CD4-positive, CD25-positive, alpha-beta regulatory T cell (primary cell): ENCODE data around the gene CIAO2A. TPM values are rescaled to one million over a fixed set of nuclear protein-coding genes. Genes with fewer than 3 reads are reported as not detected.
A peak's percentile ranks its signal among the peaks of the same experiment; 100 is the strongest.

ENCODE experiments used
- ATAC-seq, 2 donors: fragments of 150-1000 bp; cut with Tn5 transposase; one replicate each; pipeline ENCODE4 v1.10.0; 2021; ENCODE audit warnings: low read depth in 2 of 2, moderate number of reproducible peaks in 2 of 2, moderate library complexity in 1 of 2
- DNase-seq, 3 donors: peaks; one replicate each; pipeline versions ENCODE4 v3.0.0 to v3.0.0-alpha.2; 2012 to 2022; ENCODE audit warnings: mixed read lengths in 1 of 3
- H3K27ac ChIP-seq: one replicate; pipeline ENCODE4 v1.7.0; 2013; ENCODE audit warnings: mild to moderate bottlenecking, low read length; ENCODE audit not compliant: insufficient read depth, poor library complexity, severe bottlenecking
- H3K27me3 ChIP-seq: one replicate; pipeline ENCODE4 v1.7.0; 2013; ENCODE audit warnings: low read length; ENCODE audit not compliant: control insufficient read depth, insufficient read depth
- H3K36me3 ChIP-seq: one replicate; pipeline ENCODE4 v1.7.0; 2013; ENCODE audit warnings: mild to moderate bottlenecking, low read length, moderate library complexity; ENCODE audit not compliant: control insufficient read depth, insufficient read depth
- H3K4me1 ChIP-seq: 2 replicates; pipeline ENCODE4 v1.7.0; 2013; ENCODE audit warnings: mild to moderate bottlenecking, low read length; ENCODE audit not compliant: insufficient read depth, control insufficient read depth, poor library complexity, severe bottlenecking
- H3K4me3 ChIP-seq: one replicate; pipeline ENCODE4 v1.7.0; 2013; ENCODE audit warnings: low read depth, mild to moderate bottlenecking, low read length, moderate library complexity
- H3K9me3 ChIP-seq, 2 experiments: 1 replicate in 1 of 2; 2 replicates in 1 of 2; pipeline ENCODE4 v1.7.0; 2013; ENCODE audit warnings: low read length in 2 of 2, mild to moderate bottlenecking in 1 of 2, moderate library complexity in 1 of 2; ENCODE audit not compliant: control insufficient read depth in 2 of 2
- H3K27ac Mint-ChIP-seq, 3 donors: one replicate each; pipeline ENCODE4 v1.8.0; 2020 to 2022; ENCODE audit warnings: mild to moderate bottlenecking in 3 of 3, mixed read lengths in 3 of 3, moderate library complexity in 2 of 3
- H3K27me3 Mint-ChIP-seq: one replicate; pipeline ENCODE4 v1.8.0; 2022; ENCODE audit warnings: mild to moderate bottlenecking, mixed read lengths
- H3K36me3 Mint-ChIP-seq: one replicate; pipeline ENCODE4 v1.8.0; 2020; ENCODE audit warnings: mixed read lengths
- H3K4me1 Mint-ChIP-seq, 4 donors: one replicate each; pipeline ENCODE4 v1.8.0; 2020 to 2022; ENCODE audit warnings: mixed read lengths in 4 of 4, mild to moderate bottlenecking in 1 of 4
- H3K4me3 Mint-ChIP-seq, 4 donors: one replicate each; pipeline ENCODE4 v1.8.0; 2020 to 2022; ENCODE audit warnings: mild to moderate bottlenecking in 4 of 4, mixed read lengths in 4 of 4, moderate library complexity in 3 of 4
- H3K9me3 Mint-ChIP-seq, 7 donors: one replicate each; pipeline ENCODE4 v1.8.0; 2020 to 2022; ENCODE audit warnings: mixed read lengths in 7 of 7, mild to moderate bottlenecking in 3 of 7, moderate library complexity in 2 of 7
- polyA plus RNA-seq, 4 donors: library from polyadenylated mRNA; unstranded; fragments of 300-500 nt; fragmentation: Illumina TruSeq; gene quantifications; one replicate each; pipeline ENCODE4 v1.2.3, GENCODE V29; 2021
- total RNA-seq: library from RNA; stranded (reverse); gene quantifications from one replicate; pipeline ENCODE4 v1.2.3, GENCODE V29; 2022

CIAO2A gene
- total and polyA plus RNA-seq, 5 donors from 2014 or later, result 25.8 to 124 (median 103) TPM

GRCh38 chr15:64096668-64097384 lies 3.2 kb upstream of the CIAO2A start:
- DNase-seq, result peak in 1 of 3 donors; percentile 49
- peak overlapping the region; percentile 91 for H3K4me3 ChIP-seq
- no peak for ATAC-seq
- H3K9me3 ChIP-seq, result no peaks in the 10 kb centered on the region
- Mint-ChIP-seq H3K36me3 (no peaks in the 10 kb centered on the region), H3K27me3 (peaks cover 5% of the 10 kb centered on the region), H3K4me1 (peaks cover 42 to 97% (median 59%) of the 10 kb centered on the region in 4 donors), H3K4me3 (peak overlapping the region; percentile 92 to 100 (median 98)), H3K27ac (peak overlapping the region; percentile 48 to 100 (median 98)), H3K9me3 (no peaks in the 10 kb centered on the region)
- H3K27me3 ChIP-seq, result no peaks in the 10 kb centered on the region
- peak overlapping the region; percentile 83 for H3K27ac ChIP-seq
- peaks cover 74% of the 10 kb centered on the region for H3K4me1 ChIP-seq
- no peaks in the 10 kb centered on the region for H3K36me3 ChIP-seq

- DNase-seq (peak; percentile 92 to 96 (median 93)), ATAC-seq (peak; percentile 72 to 76)
- peak within 1 kb of the TSS; percentile 92 to 100 (median 98) for H3K4me3 Mint-ChIP-seq
- Histone ChIP-seq H3K27me3 (no peaks in the 10 kb centered on the region), H3K4me1 (peaks cover 78% of the 10 kb centered on the region), H3K27ac (peak within 1 kb of the TSS; percentile 90), H3K4me3 (peak within 1 kb of the TSS; percentile 100), H3K9me3 (no peaks in the 10 kb centered on the region), H3K36me3 (no peaks in the 10 kb centered on the region)
- H3K27me3 Mint-ChIP-seq, result peaks cover 5% of the 10 kb centered on the region
- H3K4me1 Mint-ChIP-seq, result peaks cover 42 to 89% (median 58%) of the 10 kb centered on the region in 4 donors
- H3K36me3 Mint-ChIP-seq, result no peaks in the 10 kb centered on the region
- H3K27ac Mint-ChIP-seq, result peak within 1 kb of the TSS; percentile 99 to 100 (median 100)
- no peaks in the 10 kb centered on the region for H3K9me3 Mint-ChIP-seq
Measured at GRCh38 chr15:64095795-64096667, 2.4 kb upstream of the CIAO2A start, which contains the start of gene SNX1. SNX1 (plus strand) TSS chr15:64095982; CDS start chr15:64096014, 32 bp downstream.

GRCh38 chr15:64095431-64095794 lies 1.8 kb upstream of the CIAO2A start:
- peak overlapping the region; percentile 97 to 100 (median 98) for H3K27ac Mint-ChIP-seq

GRCh38 chr15:64092864-64093626 lies 593 bp downstream of the CIAO2A start:
- Mint-ChIP-seq H3K9me3 (no peaks in the 10 kb centered on the region), H3K4me1 (peaks cover 35 to 79% (median 60%) of the 10 kb centered on the region in 4 donors), H3K27me3 (peaks cover 5% of the 10 kb centered on the region), H3K36me3 (peaks cover 6% of the 10 kb centered on the region), H3K27ac (peak overlapping the region; percentile 99 to 100 (median 100)), H3K4me3 (peak overlapping the region; percentile 92 to 100 (median 98))
- Histone ChIP-seq H3K27me3 (no peaks in the 10 kb centered on the region), H3K4me1 (peaks cover 62% of the 10 kb centered on the region), H3K9me3 (no peaks in the 10 kb centered on the region), H3K4me3 (peak overlapping the region; percentile 100), H3K27ac (peak overlapping the region; percentile 90), H3K36me3 (peaks cover 18% of the 10 kb centered on the region)
- DNase-seq (peak in 2 of 3 donors; percentile 24 to 63), ATAC-seq (no peak)

More at GRCh38 chr15:64095431-64095794, 1.8 kb upstream of the CIAO2A start:
- H3K4me3 Mint-ChIP-seq, result peak overlapping the region; percentile 92 to 100 (median 98)
- no peak for ATAC-seq
- peaks cover 46 to 88% (median 63%) of the 10 kb centered on the region in 4 donors for H3K4me1 Mint-ChIP-seq
- Histone ChIP-seq H3K4me1 (peaks cover 73% of the 10 kb centered on the region), H3K36me3 (no peaks in the 10 kb centered on the region), H3K9me3 (no peaks in the 10 kb centered on the region), H3K27me3 (no peaks in the 10 kb centered on the region), H3K27ac (peak overlapping the region; percentile 83), H3K4me3 (peak overlapping the region; percentile 100)
- DNase-seq, result no peak
- peaks cover 5% of the 10 kb centered on the region for H3K27me3 Mint-ChIP-seq
- no peaks in the 10 kb centered on the region for H3K36me3 Mint-ChIP-seq
- no peaks in the 10 kb centered on the region for H3K9me3 Mint-ChIP-seq

GRCh38 chr15:64092075-64092820 lies 1.4 kb downstream of the CIAO2A start:
- Mint-ChIP-seq H3K36me3 (peaks cover 10% of the 10 kb centered on the region), H3K9me3 (no peaks in the 10 kb centered on the region)
- ATAC-seq, result no peak

GRCh38 chr15:64090527-64090926 lies 3.1 kb downstream of the CIAO2A start:
- H3K4me3 Mint-ChIP-seq, result peak overlapping the region in 3 of 4 donors; percentile 23 to 79 (median 49)
- ATAC-seq (no peak), DNase-seq (no peak)
- Histone ChIP-seq H3K4me3 (no peak overlapping the region), H3K4me1 (peaks cover 40% of the 10 kb centered on the region), H3K27me3 (no peaks in the 10 kb centered on the region), H3K36me3 (peaks cover 27% of the 10 kb centered on the region), H3K9me3 (no peaks in the 10 kb centered on the region), H3K27ac (no peak overlapping the region)
- no peaks in the 10 kb centered on the region for H3K9me3 Mint-ChIP-seq
- peak overlapping the region in 1 of 3 donors; percentile 12 for H3K27ac Mint-ChIP-seq
- peaks cover 10% of the 10 kb centered on the region for H3K36me3 Mint-ChIP-seq
- H3K27me3 Mint-ChIP-seq, result no peaks in the 10 kb centered on the region
- H3K4me1 Mint-ChIP-seq, result peaks cover 26 to 61% (median 42%) of the 10 kb centered on the region in 4 donors

More at GRCh38 chr15:64092075-64092820, 1.4 kb downstream of the CIAO2A start:
- Histone ChIP-seq H3K27me3 (no peaks in the 10 kb centered on the region), H3K9me3 (no peaks in the 10 kb centered on the region), H3K36me3 (peaks cover 26% of the 10 kb centered on the region), H3K4me3 (peak overlapping the region; percentile 100), H3K4me1 (peaks cover 54% of the 10 kb centered on the region), H3K27ac (peak overlapping the region; percentile 90)
- Mint-ChIP-seq H3K27ac (peak overlapping the region; percentile 99 to 100 (median 100)), H3K4me1 (peaks cover 27 to 71% (median 52%) of the 10 kb centered on the region in 4 donors), H3K27me3 (peaks cover 5% of the 10 kb centered on the region), H3K4me3 (peak overlapping the region; percentile 92 to 100 (median 98))
- DNase-seq, result peak in 2 of 3 donors; percentile 51 to 60
